SKM-1 (cell line): ENCODE results near the gene LRRC74B.

Source experiments
- DNase-seq: peaks from one replicate; lab custom pipeline; 2025; ENCODE audit not compliant: unreplicated experiment; lab: John Stamatoyannopoulos, UW

Gene LRRC74B

DNA sequence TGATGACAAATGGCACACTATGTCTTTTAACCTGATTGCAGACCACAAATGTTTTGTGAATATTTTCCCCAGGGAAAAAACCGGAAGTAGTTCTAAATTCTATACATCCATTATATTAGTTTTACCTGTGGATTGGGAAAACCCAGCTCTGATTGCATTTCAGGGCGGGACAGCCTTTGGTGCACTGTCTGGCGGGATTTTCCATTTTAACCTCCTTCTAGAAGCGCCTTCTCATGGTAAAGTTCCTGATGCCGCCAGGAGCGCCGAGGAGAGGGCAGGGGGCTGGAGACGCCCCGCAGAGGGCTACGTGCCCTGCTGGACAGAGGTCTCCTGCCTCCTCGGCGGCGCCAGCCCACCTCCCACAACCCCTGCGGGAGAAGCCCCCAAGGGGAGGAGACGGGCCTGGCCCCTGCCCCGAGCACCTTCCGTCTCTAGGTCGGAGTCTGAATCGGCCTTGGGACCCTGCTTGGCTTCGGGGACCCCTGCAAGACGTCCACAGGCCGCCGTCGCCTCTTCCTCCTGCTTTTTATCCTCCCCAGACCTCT is 32.0 kb upstream of the LRRC74B start:
- DNase-seq = no peak

DNA sequence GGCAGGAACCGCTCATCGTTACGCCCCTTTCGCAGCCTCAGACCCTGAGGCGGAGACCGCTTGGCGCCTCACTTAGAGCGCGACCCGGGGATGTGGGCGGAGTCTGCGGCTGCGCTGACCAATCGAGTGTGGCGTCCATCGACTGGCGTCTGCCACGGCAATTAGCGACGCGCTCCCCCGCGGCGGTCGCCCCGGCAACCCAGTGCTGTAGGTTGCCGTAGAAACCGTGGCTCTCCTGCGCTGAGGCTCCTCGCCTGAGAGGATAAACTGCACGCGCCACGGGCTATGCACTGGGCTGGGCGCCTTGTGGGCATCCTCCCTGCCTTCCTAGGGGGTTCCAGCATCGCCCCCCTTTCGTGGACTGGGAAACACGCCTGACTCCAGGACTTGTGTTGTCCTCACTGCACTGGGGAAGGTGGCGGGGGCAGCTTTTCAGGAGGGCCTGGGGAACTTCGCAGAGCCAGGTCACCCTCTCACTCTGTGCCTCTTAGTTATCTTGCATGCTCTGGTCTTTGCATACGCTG is 31.5 kb upstream of the LRRC74B start:
- no peak for DNase-seq

DNA sequence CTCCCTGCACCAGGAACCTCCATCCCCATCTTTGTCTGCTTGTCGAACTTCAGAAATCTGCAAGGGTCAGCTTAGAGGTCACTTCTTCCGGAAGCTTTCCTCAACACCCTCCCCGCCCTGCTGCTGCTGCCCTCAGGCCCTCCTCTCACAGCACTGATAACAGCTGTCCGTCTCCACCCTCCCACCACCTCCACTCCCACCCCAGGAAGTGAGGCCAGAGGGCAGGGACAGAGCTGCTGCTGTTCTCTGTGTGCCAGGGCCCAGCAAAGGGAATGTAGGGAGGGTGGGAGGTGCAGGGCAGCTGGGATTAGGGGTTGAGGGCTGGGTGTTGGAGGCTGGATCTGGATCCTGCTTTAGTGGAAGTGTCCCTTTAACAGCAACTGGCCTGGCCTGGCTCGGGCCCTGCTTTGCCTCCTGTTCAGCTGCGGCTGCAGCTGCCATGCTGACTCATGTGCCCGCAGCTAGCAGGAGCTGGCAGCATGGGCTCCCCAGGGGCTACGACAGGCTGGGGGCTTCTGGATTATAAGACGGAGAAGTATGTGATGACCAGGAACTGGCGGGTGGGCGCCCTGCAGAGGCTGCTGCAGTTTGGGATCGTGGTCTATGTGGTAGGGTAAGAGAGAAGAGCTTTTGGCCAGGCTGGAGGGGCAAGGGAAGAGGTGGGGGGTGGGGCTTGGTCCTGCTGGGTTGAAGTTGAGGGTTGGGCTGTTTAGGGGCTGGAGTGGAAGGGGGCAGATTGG is 30.9 kb upstream of the LRRC74B start, which contains the start of gene P2RX6:
TSS of gene P2RX6 (plus strand) at position 440 of the 740 bp plus-strand sequence. CDS start at position 450, 10 bp downstream.
- DNase-seq = no peak

DNA sequence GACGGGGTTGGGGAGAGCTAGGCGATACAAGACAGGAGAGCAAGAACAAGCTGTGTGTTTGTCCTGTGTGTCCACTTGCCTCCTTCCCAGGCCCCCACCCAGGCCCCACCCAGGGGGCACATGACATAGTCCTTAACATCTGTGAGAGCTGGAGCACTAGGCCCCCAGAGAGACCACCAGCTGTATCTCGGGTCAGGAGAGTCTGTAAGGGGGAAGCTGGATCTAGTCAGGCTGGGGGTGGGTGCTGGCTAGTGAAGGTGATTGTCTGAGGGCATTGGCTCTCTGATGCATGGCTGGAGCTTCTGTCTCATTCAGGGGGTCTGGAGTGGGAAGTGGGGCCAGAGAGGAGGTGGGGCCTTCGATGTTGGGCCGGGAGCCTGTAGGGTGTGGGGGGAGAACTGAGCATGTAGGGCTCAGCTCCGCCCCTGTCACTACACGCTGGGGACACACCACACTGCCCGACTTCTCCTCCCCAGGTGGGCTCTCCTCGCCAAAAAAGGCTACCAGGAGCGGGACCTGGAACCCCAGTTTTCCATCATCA is 30.2 kb upstream of the LRRC74B start:
- no peak for DNase-seq

- DNase-seq = no peak
These were observed 28.9 kb upstream of the LRRC74B start for GRCh38 chr22:21016644-21017420.

- DNase-seq = no peak
These were observed 27.4 kb upstream of the LRRC74B start for GRCh38 chr22:21018314-21018713.

- no peak for DNase-seq
These were observed 24.8 kb upstream of the LRRC74B start for GRCh38 chr22:21020802-21021429.

- DNase-seq = no peak
These were observed 23.2 kb upstream of the LRRC74B start for GRCh38 chr22:21022507-21022906.

GRCh38 chr22:21022955-21023614 is 22.7 kb upstream of the LRRC74B start:
- DNase-seq = no peak

- no peak for DNase-seq
These were observed 20.5 kb upstream of the LRRC74B start for GRCh38 chr22:21025266-21025665.

DNA sequence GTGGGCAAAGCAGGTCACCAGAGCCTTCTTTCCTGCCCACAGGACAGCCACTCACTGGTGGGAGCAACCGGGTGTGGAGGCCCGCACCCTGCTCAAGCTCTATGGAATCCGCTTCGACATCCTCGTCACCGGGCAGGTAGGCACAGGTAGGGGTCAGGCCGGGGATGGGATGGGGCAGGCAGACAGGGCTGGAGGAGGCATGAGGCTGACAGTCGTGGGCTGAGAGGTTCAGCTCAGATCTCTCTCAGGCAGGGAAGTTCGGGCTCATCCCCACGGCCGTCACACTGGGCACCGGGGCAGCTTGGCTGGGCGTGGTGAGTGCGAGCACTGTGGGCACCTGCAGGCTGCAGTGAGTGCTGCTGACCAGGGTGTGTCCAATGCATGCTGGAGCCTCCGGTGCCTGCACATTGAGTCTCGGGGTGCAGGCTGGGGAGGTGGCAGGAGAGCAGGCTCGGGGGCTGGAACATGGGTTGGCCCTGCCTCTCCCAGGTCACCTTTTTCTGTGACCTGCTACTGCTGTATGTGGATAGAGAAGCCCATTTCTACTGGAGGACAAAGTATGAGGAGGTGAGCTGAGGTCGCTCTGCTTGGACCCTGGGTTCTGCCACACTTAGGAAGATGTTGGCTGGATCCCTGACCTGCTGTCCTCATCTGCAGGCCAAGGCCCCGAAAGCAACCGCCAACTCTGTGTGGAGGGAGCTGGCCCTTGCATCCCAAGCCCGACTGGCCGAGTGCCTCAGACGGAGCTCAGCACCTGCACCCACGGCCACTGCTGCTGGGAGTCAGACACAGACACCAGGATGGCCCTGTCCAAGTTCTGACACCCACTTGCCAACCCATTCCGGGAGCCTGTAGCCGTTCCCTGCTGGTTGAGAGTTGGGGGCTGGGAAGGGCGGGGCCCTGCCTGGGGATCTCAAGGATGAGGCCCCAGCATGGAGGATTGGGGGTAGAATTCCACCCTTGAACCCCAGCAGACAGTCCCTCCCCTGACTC is 19.7 kb upstream of the LRRC74B start:
- DNase-seq = no peak

- no peak for DNase-seq
These were observed 18.7 kb upstream of the LRRC74B start for GRCh38 chr22:21026783-21027692.

DNA sequence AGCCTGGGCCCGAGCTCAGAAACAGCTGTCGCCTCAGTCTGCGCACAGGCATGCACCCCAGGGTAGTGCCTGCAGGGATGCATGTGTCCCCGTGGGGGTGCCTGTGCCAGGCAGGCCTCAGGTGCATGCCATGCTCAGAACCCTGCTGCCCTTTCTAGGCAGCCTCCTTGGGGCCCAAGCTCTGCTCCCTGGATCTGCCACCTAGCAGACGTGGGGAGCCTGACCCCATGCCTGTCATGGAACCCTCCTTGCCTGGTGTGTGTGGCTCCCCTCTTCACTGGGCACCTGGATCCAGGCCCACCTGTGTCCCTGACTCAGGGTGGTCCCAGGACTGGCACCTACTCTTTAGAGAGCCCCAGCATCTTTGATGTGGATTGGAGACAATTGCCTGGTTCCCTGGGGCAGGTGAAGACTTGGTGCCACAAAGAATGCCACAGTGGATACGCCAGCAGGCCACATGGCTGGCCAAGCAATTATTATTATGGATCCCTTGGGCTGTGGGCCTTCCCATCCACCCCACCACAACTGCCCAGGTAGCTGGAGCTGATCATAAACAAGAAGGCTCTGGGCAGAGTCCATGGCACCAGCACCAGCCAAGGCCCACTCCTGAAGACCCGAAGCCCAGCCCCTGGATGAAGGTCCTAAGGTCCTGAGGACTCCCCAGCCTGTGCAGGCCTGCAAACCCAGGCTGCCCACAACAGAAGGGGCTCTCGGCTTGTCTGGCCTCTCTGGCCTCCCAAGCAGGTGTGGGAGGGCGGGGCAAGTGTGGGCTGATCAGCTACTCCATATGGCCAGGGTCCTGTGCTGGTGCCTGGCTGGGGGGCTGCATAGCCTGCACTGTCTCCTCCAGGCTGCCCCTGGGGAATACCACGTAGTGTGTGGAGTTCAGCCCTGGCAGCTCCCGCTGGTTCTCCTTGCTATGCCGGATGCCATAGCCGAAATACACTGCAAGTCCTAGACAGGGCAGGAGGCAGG is 17.2 kb upstream of the LRRC74B start:
- DNase-seq = no peak

DNA sequence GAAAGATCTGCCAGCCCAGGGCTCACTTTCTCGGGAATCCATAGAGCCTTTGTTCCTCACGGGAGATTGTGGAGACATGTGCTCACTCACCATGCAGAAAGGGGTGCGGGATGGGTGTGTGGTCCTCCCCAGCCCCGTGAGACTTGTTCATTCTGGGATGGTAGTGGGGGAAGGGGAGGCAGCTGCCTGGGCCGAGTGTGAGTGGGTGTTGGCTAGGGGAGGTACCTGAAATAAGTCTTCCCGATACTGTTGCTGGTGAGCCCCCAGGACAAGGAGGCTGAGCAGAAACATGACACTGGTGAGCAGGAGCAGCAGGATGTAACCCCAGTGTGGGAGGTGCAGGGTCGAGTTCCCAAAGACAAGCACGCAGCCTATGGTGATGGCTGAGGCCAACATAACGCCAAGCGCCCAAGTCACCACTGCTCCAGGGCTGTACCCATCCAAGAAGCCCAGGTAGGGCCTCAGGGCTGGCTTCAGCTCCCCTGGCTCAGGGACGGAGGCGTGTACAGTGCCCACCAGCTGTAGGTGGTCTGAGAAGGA is 16.2 kb upstream of the LRRC74B start:
- no peak for DNase-seq

- no peak for DNase-seq
These were observed 15.7 kb upstream of the LRRC74B start for GRCh38 chr22:21030032-21030431.

GRCh38 chr22:21030621-21031544 is 14.9 kb upstream of the LRRC74B start:
- no peak for DNase-seq
